ENCODE measurements around the gene ARHGEF6. TPM values are rescaled to one million over a fixed set of nuclear protein-coding genes. Genes with fewer than 3 reads are reported as not detected.
A peak's percentile ranks its signal among the peaks of the same experiment; 100 is the strongest.

Gene ARHGEF6
- total and polyA plus RNA-seq, 2 experiments from 2014 or later, result 2.5 to 6.0 TPM

DNA sequence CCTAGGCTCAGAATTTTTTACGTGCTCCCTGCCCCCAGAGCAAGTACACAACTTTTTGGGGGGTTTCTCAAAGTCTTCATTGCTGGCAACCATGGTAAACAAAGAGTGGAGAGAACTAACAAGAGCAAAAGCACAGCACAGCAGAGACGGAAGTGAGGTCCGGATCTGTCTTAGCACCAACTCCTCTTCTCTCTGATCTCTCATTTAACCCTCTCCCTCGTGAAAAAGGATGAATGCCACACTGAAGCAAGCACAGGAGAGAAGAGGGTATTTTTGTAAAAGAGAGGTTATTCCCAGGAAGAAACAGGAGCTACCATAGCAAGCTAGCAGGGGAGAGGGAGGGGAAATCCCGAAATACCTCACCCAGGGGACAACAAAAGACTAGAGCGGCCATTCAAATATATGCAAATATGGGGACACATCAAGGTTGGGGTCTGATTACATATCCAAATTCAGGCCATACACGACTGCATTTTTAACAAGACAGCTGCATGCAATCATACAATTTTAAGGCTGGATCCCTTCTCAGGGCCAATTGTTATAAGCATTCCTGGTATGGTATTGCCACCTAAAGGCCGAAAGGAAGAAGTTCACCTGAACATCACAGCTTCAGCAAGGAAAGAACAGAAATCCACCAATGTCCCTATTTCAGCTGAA lies 86.2 kb downstream of the ARHGEF6 start:
- Histone ChIP-seq H3K9me2 (ENCODE audit: insufficient read depth) (no peaks in the 10 kb centered on the region), H3K4me3 (no peak overlapping the region), H3K27me3 (ENCODE audit: insufficient read depth) (no peaks in the 10 kb centered on the region), H3K27ac (ENCODE audit: low read depth) (peak overlapping the region; percentile 87), H3F3A (replicated peaks; ENCODE audit: low read depth) (no peaks in the 10 kb centered on the region), H2AFZ (no peak overlapping the region), H4K20me1 (replicated peaks; ENCODE audit: insufficient read depth) (no peaks in the 10 kb centered on the region), H3K79me2 (replicated peaks; ENCODE audit: insufficient read depth) (no peaks in the 10 kb centered on the region), H3K36me3 (ENCODE audit: insufficient read depth) (no peaks in the 10 kb centered on the region), H3K4me2 (no peak overlapping the region; the same call in 1 of the 2 replicates), H3K4me1 (ENCODE audit: insufficient read depth) (0 out of 2 replicates have a peak, but pooled peaks cover 3% of the 10 kb centered on the region)
- H3K4me3 Mint-ChIP-seq, result 0 out of 3 replicates have a peak overlapping the region, but pooled peaks have one; percentile 12
- H3K27ac Mint-ChIP-seq, result peak overlapping the region; percentile 86
- DNase-seq (ENCODE audit: low spot score) (peak; percentile 74), ATAC-seq (peak; percentile 90)
- H3K4me1 Mint-ChIP-seq, result peaks cover 13% of the 10 kb centered on the region
- H3K27me3 Mint-ChIP-seq (ENCODE audit: insufficient read depth, low read depth, poor library complexity), result no peaks in the 10 kb centered on the region
- TF ChIP-seq NANOG (IDR thresholded peaks at IDR 0.05; ENCODE audit: borderline replicate concordance), result no peak
- no peak for TF ChIP-seq POLR2AphosphoS5 (IDR thresholded peaks at IDR 0.05; ENCODE audit: low read depth)
- TF ChIP-seq ZNF114 (CRISPR knock-in tag; IDR thresholded peaks at IDR 0.05), result no peak
- no peak for TF ChIP-seq EZH2phosphoT487 (IDR thresholded peaks at IDR 0.05; ENCODE audit: unreplicated experiment)
- TF ChIP-seq, protein P1, sequence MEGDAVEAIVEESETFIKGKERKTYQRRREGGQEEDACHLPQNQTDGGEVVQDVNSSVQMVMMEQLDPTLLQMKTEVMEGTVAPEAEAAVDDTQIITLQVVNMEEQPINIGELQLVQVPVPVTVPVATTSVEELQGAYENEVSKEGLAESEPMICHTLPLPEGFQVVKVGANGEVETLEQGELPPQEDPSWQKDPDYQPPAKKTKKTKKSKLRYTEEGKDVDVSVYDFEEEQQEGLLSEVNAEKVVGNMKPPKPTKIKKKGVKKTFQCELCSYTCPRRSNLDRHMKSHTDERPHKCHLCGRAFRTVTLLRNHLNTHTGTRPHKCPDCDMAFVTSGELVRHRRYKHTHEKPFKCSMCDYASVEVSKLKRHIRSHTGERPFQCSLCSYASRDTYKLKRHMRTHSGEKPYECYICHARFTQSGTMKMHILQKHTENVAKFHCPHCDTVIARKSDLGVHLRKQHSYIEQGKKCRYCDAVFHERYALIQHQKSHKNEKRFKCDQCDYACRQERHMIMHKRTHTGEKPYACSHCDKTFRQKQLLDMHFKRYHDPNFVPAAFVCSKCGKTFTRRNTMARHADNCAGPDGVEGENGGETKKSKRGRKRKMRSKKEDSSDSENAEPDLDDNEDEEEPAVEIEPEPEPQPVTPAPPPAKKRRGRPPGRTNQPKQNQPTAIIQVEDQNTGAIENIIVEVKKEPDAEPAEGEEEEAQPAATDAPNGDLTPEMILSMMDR (conservative IDR thresholded peaks at IDR 0.05; ENCODE audit: low read depth in 2 of 2), result peak; percentile 65 to 74
- TF ChIP-seq JUNB (IDR thresholded peaks at IDR 0.05; ENCODE audit: unreplicated experiment), result no peak
- no peaks in the 10 kb centered on the region for H3K36me3 Mint-ChIP-seq (ENCODE audit: low read depth)
- no peaks in the 10 kb centered on the region; the same call in 2 of the 3 replicates for H3K9me3 Mint-ChIP-seq

DNA sequence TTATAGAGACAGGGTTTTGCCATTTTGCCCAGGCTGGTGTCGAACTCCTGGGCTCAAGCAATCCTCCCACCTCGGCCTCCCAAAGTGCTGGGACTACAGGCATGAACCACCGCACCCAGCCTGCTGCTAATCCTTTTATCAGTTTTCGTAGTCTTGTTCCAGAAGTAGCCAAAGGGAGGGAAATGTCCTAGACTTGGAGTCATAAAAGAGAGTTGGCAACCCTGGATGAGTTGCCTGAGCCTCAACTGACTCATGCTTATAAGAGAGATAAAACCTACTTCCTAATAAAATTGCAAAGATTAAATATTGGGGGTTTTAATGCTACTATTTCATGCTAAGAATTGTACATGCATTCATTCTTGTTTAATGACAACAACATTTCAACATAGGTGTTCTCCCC lies 88.5 kb downstream of the ARHGEF6 start:
- Histone ChIP-seq H3K27me3 (ENCODE audit: insufficient read depth) (no peaks in the 10 kb centered on the region), H3K79me2 (replicated peaks; ENCODE audit: insufficient read depth) (no peaks in the 10 kb centered on the region), H3F3A (replicated peaks; ENCODE audit: low read depth) (no peaks in the 10 kb centered on the region), H3K4me3 (no peak overlapping the region), H3K4me1 (ENCODE audit: insufficient read depth) (0 out of 2 replicates have a peak, but pooled peaks cover 8% of the 10 kb centered on the region), H3K4me2 (no peak overlapping the region), H4K20me1 (replicated peaks; ENCODE audit: insufficient read depth) (no peaks in the 10 kb centered on the region), H3K36me3 (ENCODE audit: insufficient read depth) (no peaks in the 10 kb centered on the region), H2AFZ (no peak overlapping the region), H3K27ac (ENCODE audit: low read depth) (no peak overlapping the region), H3K9me2 (ENCODE audit: insufficient read depth) (no peaks in the 10 kb centered on the region)
- no peak for ATAC-seq
- H3K27ac Mint-ChIP-seq, result no peak overlapping the region
- no peak for TF ChIP-seq ZNF462 (CRISPR knock-in tag; IDR thresholded peaks at IDR 0.05)
- no peak for TF ChIP-seq ZNF331 (CRISPR knock-in tag; IDR thresholded peaks at IDR 0.05; ENCODE audit: low read depth)
- TF ChIP-seq JUNB (IDR thresholded peaks at IDR 0.05; ENCODE audit: unreplicated experiment), result no peak
- TF ChIP-seq, protein P1 (conservative IDR thresholded peaks at IDR 0.05; ENCODE audit: low read depth in 2 of 2), result no peak
- no peak for TF ChIP-seq CREB1 (CRISPR knock-in tag; IDR thresholded peaks at IDR 0.05; ENCODE audit: low read depth)
- no peak for TF ChIP-seq POLR2AphosphoS5 (IDR thresholded peaks at IDR 0.05; ENCODE audit: low read depth)
- no peaks in the 10 kb centered on the region for H3K36me3 Mint-ChIP-seq (ENCODE audit: low read depth)
- H3K27me3 Mint-ChIP-seq (ENCODE audit: insufficient read depth, low read depth, poor library complexity), result no peaks in the 10 kb centered on the region
- peaks cover 26% of the 10 kb centered on the region for H3K4me1 Mint-ChIP-seq
- no peak for DNase-seq (ENCODE audit: low spot score)
- H3K9me3 Mint-ChIP-seq, result no peaks in the 10 kb centered on the region
- H3K4me3 Mint-ChIP-seq, result no peak overlapping the region

Data from GM23338 (cell line).